Neural progenitor cell (in vitro differentiated cells): Measurements from ENCODE around the gene RPGR. TPM values are rescaled to one million over a fixed set of nuclear protein-coding genes. Genes with fewer than 3 reads are reported as not detected.

Experiments used
- DNase-seq: peaks from one replicate; pipeline ENCODE4 v3.0.0-alpha.2; 2016; ENCODE audit warnings: low spot score
- H2AFZ ChIP-seq: fragments of 200-600 bp; sonication (generic); replicated peaks from 2 replicates; pipeline ENCODE4 v1.6.1; 2016; ENCODE audit warnings: antibody characterized with exemption
- H3F3A ChIP-seq: fragments of 200-600 bp; sonication (generic); 2 replicates; pipeline ENCODE4 v1.6.1; 2016; ENCODE audit warnings: antibody characterized with exemption, low read depth
- H3K27ac ChIP-seq: fragments of 200-600 bp; sonication (generic); 2 replicates; pipeline ENCODE4 v1.5.1; 2016; ENCODE audit warnings: mild to moderate bottlenecking
- H3K27me3 ChIP-seq: fragments of 200-600 bp; sonication (generic); 2 replicates; pipeline ENCODE4 v1.6.1; 2016; ENCODE audit warnings: mild to moderate bottlenecking, moderate library complexity
- H3K36me3 ChIP-seq: fragments of 200-600 bp; sonication (generic); 2 replicates; pipeline ENCODE4 v1.5.1; 2016
- H3K4me1 ChIP-seq: fragments of 200-600 bp; sonication (generic); 2 replicates; pipeline ENCODE4 v1.6.1; 2016; ENCODE audit warnings: mixed run types
- H3K4me2 ChIP-seq: fragments of 200-600 bp; sonication (generic); 2 replicates; pipeline ENCODE4 v1.6.1; 2016
- H3K4me3 ChIP-seq: fragments of 200-600 bp; sonication (generic); 2 replicates; pipeline ENCODE4 v1.5.1; 2016
- H3K79me2 ChIP-seq: fragments of 200-600 bp; sonication (generic); 2 replicates; pipeline ENCODE4 v1.6.1; 2016; ENCODE audit warnings: low read depth
- H3K9ac ChIP-seq: fragments of 200-600 bp; sonication (generic); 2 replicates; pipeline ENCODE4 v1.6.1; 2016
- H3K9me3 ChIP-seq: fragments of 200-600 bp; sonication (generic); 2 replicates; pipeline ENCODE4 v1.5.1; 2016; ENCODE audit warnings: low read depth
- H4K20me1 ChIP-seq: fragments of 200-600 bp; sonication (generic); 2 replicates; pipeline ENCODE4 v1.6.1; 2016; ENCODE audit warnings: low read depth
- H3K27ac Mint-ChIP-seq: 3 replicates; pipeline ENCODE4 v1.8.0; 2021; ENCODE audit warnings: mixed read lengths
- H3K27me3 Mint-ChIP-seq: 2 replicates; pipeline ENCODE4 v1.8.0; 2022; ENCODE audit warnings: low read depth, mild to moderate bottlenecking, inconsistent platforms, moderate library complexity, mixed read lengths; ENCODE audit not compliant: insufficient read depth
- H3K36me3 Mint-ChIP-seq: 3 replicates; pipeline ENCODE4 v1.8.0; 2021; ENCODE audit warnings: mixed read lengths
- H3K4me1 Mint-ChIP-seq: 3 replicates; pipeline ENCODE4 v1.8.0; 2021; ENCODE audit warnings: mixed read lengths
- H3K4me3 Mint-ChIP-seq: 3 replicates; pipeline ENCODE4 v1.8.0; 2021; ENCODE audit warnings: mild to moderate bottlenecking, moderate library complexity, mixed read lengths
- H3K9me3 Mint-ChIP-seq: 3 replicates; pipeline ENCODE4 v1.8.0; 2020; ENCODE audit warnings: mixed read lengths
- CTCF ChIP-seq: fragments of 200-600 bp; sonication (generic); IDR thresholded peaks from 2 replicates; pipeline ENCODE4 v1.5.1; 2017; ENCODE audit warnings: antibody characterized with exemption, mild to moderate bottlenecking
- EZH2 ChIP-seq: fragments of 200-600 bp; sonication (generic); IDR thresholded peaks from 2 replicates; pipeline ENCODE4 v1.6.1; 2017; ENCODE audit warnings: antibody characterized with exemption, mild to moderate bottlenecking, moderate library complexity
- EZH2phosphoT487 ChIP-seq: fragments of 200-600 bp; sonication (generic); IDR thresholded peaks from 2 replicates; pipeline ENCODE4 v1.6.1; 2017; ENCODE audit warnings: antibody characterized with exemption
- total RNA-seq: library from RNA; depleted of rRNA; stranded (reverse); fragments of >200 nt; gene quantifications from 2 replicates; pipeline ENCODE4 v1.2.3, GENCODE V29; 2015; ENCODE audit warnings: low replicate concordance

The RPGR gene
- total RNA-seq, 1 donor from 2014 or later: 17.4 TPM

- Histone ChIP-seq H3K4me2 (no peak overlapping the region), H3K4me1 (no peaks in the 10 kb centered on the region), H3F3A (no peaks in the 10 kb centered on the region), H3K27me3 (no peaks in the 10 kb centered on the region), H3K36me3 (no peaks in the 10 kb centered on the region), H3K27ac (no peak overlapping the region), H3K9ac (no peak overlapping the region), H2AFZ (no peak overlapping the region), H3K79me2 (no peaks in the 10 kb centered on the region), H3K4me3 (no peak overlapping the region), H3K9me3 (no peaks in the 10 kb centered on the region), H4K20me1 (no peaks in the 10 kb centered on the region)
- Mint-ChIP-seq H3K27me3 (no peaks in the 10 kb centered on the region), H3K9me3 (no peaks in the 10 kb centered on the region), H3K4me1 (no peaks in the 10 kb centered on the region), H3K36me3 (no peaks in the 10 kb centered on the region), H3K27ac (no peak overlapping the region), H3K4me3 (no peak overlapping the region)
- no peak for TF ChIP-seq CTCF
- TF ChIP-seq EZH2phosphoT487: no peak
- no peak for TF ChIP-seq EZH2
- no peak for DNase-seq
Measured at GRCh38 chrX:38363046-38363445, 35.7 kb upstream of the RPGR start.

- H3K4me1 Mint-ChIP-seq: no peaks in the 10 kb centered on the region
- H3F3A ChIP-seq: no peaks in the 10 kb centered on the region
- no peaks in the 10 kb centered on the region for H3K27me3 Mint-ChIP-seq
- no peak overlapping the region for H2AFZ ChIP-seq
- peaks cover 6% of the 10 kb centered on the region for H3K9me3 ChIP-seq
- H3K9me3 Mint-ChIP-seq: no peaks in the 10 kb centered on the region
- H3K27ac ChIP-seq: no peak overlapping the region
- H3K27ac Mint-ChIP-seq: no peak overlapping the region
- TF ChIP-seq EZH2 (no peak), EZH2phosphoT487 (no peak), CTCF (no peak)
- H3K79me2 ChIP-seq: no peaks in the 10 kb centered on the region
- H3K36me3 ChIP-seq: no peaks in the 10 kb centered on the region
- no peaks in the 10 kb centered on the region for H3K36me3 Mint-ChIP-seq
- H3K4me3 Mint-ChIP-seq: no peak overlapping the region
- no peaks in the 10 kb centered on the region for H3K4me1 ChIP-seq
- no peak for DNase-seq
- H3K9ac ChIP-seq: no peak overlapping the region
- H3K27me3 ChIP-seq: no peaks in the 10 kb centered on the region
- H3K4me3 ChIP-seq: no peak overlapping the region
- no peak overlapping the region for H3K4me2 ChIP-seq
- H4K20me1 ChIP-seq: no peaks in the 10 kb centered on the region
Measured at GRCh38 chrX:38357747-38358673, 30.7 kb upstream of the RPGR start.

DNA sequence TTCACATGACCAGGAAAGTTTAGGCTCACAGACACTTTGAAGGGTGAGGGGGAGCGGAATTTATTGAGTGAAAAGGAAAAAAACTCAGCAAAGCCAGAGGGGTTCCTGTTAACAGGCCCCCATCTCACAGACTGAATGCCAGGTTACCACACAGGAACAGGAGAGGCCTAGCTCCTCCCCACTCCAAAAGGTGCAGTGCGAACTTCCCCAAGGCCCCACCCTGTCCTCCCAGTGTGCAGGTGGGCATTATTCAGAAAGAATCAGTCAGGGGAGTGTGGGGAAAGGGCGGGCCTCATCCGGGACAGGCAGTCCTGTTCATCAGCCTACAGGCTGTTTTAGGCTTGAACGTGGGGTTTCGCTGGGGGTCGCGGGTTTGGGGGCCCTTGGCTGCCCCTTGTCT lies 29.1 kb upstream of the RPGR start:
- Histone ChIP-seq H3K4me3 (no peak overlapping the region), H3K4me1 (no peaks in the 10 kb centered on the region), H3K9me3 (peaks cover 6% of the 10 kb centered on the region), H3K36me3 (no peaks in the 10 kb centered on the region), H2AFZ (no peak overlapping the region), H4K20me1 (no peaks in the 10 kb centered on the region), H3K4me2 (no peak overlapping the region), H3K27ac (no peak overlapping the region), H3K79me2 (no peaks in the 10 kb centered on the region), H3F3A (no peaks in the 10 kb centered on the region), H3K27me3 (no peaks in the 10 kb centered on the region), H3K9ac (no peak overlapping the region)
- H3K27ac Mint-ChIP-seq: no peak overlapping the region
- H3K9me3 Mint-ChIP-seq: no peaks in the 10 kb centered on the region
- H3K4me1 Mint-ChIP-seq: no peaks in the 10 kb centered on the region
- no peaks in the 10 kb centered on the region for H3K27me3 Mint-ChIP-seq
- DNase-seq: no peak
- no peaks in the 10 kb centered on the region for H3K36me3 Mint-ChIP-seq
- no peak overlapping the region for H3K4me3 Mint-ChIP-seq
- TF ChIP-seq EZH2 (no peak), EZH2phosphoT487 (no peak)

- Mint-ChIP-seq H3K4me3 (no peak within 1 kb of the TSS), H3K27me3 (no peaks in the 10 kb centered on the region), H3K36me3 (no peaks in the 10 kb centered on the region), H3K9me3 (no peaks in the 10 kb centered on the region), H3K27ac (no peak within 1 kb of the TSS), H3K4me1 (no peaks in the 10 kb centered on the region)
- no peaks in the 10 kb centered on the region for H3F3A ChIP-seq
- no peaks in the 10 kb centered on the region for H3K4me1 ChIP-seq
- no peaks in the 10 kb centered on the region for H3K36me3 ChIP-seq
- no peak within 1 kb of the TSS for H3K9ac ChIP-seq
- TF ChIP-seq EZH2 (no peak), EZH2phosphoT487 (no peak), CTCF (no peak)
- no peaks in the 10 kb centered on the region for H4K20me1 ChIP-seq
- DNase-seq: no peak
- no peaks in the 10 kb centered on the region for H3K79me2 ChIP-seq
- H3K27ac ChIP-seq: no peak within 1 kb of the TSS
- peaks cover 6% of the 10 kb centered on the region for H3K9me3 ChIP-seq
- no peak within 1 kb of the TSS for H2AFZ ChIP-seq
- H3K27me3 ChIP-seq: no peaks in the 10 kb centered on the region
- no peak within 1 kb of the TSS for H3K4me3 ChIP-seq
- no peak within 1 kb of the TSS for H3K4me2 ChIP-seq
Measured at GRCh38 chrX:38352362-38352761, 25.1 kb upstream of the RPGR start, which contains the start of gene OTC. Gene OTC (plus strand): TSS chrX:38352604. CDS start chrX:38352697, 93 bp downstream.
